ENCODE data around the gene VAMP8. TPM values are rescaled to one million over a fixed set of nuclear protein-coding genes. Genes with fewer than 3 reads are reported as not detected.

The VAMP8 gene
- total and polyA plus RNA-seq, 10 of the 15 experiments (the other 5 are each of a cell fraction or from before 2014, with no cell fraction given): 93.6 to 744 (median 217) TPM

- TF ChIP-seq RB1 (IDR thresholded peaks at IDR 0.05; ENCODE audit: borderline replicate concordance): no peak
Observed at GRCh38 chr2:85589982-85590791, 12.8 kb downstream of the VAMP8 start (continued).

GRCh38 chr2:85590950-85591349 is 13.6 kb downstream of the VAMP8 start:
- peaks cover 13% of the 10 kb centered on the region for H3K79me2 ChIP-seq (ENCODE audit: control insufficient read depth, insufficient read depth, low read length)
- H4K20me1 ChIP-seq (ENCODE audit: control insufficient read depth, insufficient read depth): no peaks in the 10 kb centered on the region
- 17% methylated on average over 2 of the region's 2 CpGs for WGBS (ENCODE audit: insufficient coverage, insufficient replicate concordance, low lambda C conversion rate, missing lambda C conversion rate)
- no peak for FAIRE-seq
- no peaks in the 10 kb centered on the region for H3K27me3 ChIP-seq (replicated peaks in 1 of 2; ENCODE audit: control insufficient read depth in 2 of 2, insufficient read depth in 2 of 2, low read length in 1 of 2)
- in situ Hi-C loops (cut with MboI): no loop called here
- no peaks in the 10 kb centered on the region for H3K9me3 ChIP-seq (replicated peaks; ENCODE audit: control insufficient read depth, insufficient read depth, low read length)
- no peak overlapping the region for H3K9ac ChIP-seq (ENCODE audit: control insufficient read depth, insufficient read depth, low read length)
- ATAC-seq: no peak
- POLR2A ChIA-PET: interaction anchor here (1.4 kb wide), 1 partner anchor 13 kb away, joined by 8 read pairs; the partner anchor contains the start of gene VAMP8
- H3K27ac ChIP-seq (ENCODE audit: control insufficient read depth, insufficient read depth): no peak overlapping the region
- H2AFZ ChIP-seq (ENCODE audit: control insufficient read depth, low read depth, low read length): no peak overlapping the region
- H3K4me3 ChIP-seq: no peak overlapping the region
- intact Hi-C loops (cut with micrococcal nuclease; ENCODE audit: unreplicated experiment): no loop called here
- no peak for DNase-seq (ENCODE audit: low read depth, low spot score)
- H3K4me1 ChIP-seq (ENCODE audit: control insufficient read depth, insufficient read depth, low read length): peaks cover 4% of the 10 kb centered on the region; the same call in 1 of the 2 replicates
- no peak overlapping the region for H3K4me2 ChIP-seq (ENCODE audit: control insufficient read depth, insufficient read depth)
- SMC1A ChIA-PET (ENCODE audit: uncharacterized antibody, unreplicated experiment): interaction anchor here (1.4 kb wide), 1 partner anchor 25 kb away, joined by 3 read pairs; no protein-coding TSS in a partner anchor
- H3K36me3 ChIP-seq (ENCODE audit: control insufficient read depth in 2 of 2, insufficient read depth in 2 of 2, low read length in 1 of 2): no peaks in the 10 kb centered on the region
- no TSS peak for BruUV-seq (replicated peaks)
- TF ChIP-seq SP1 (IDR thresholded peaks at IDR 0.05; ENCODE audit: low read depth, low read length) (no peak), POLR2A (IDR thresholded peaks at IDR 0.05; ENCODE audit: low read depth, low read length) (no peak), KLF5 (IDR thresholded peaks at IDR 0.05; ENCODE audit: partially characterized antibody) (no peak), MYC (IDR thresholded peaks at IDR 0.05; ENCODE audit: insufficient read depth, insufficient read length, insufficient replicate concordance, low read length, severe bottlenecking) (no peak), POLR2AphosphoS2 (IDR thresholded peaks at IDR 0.05; ENCODE audit: low read depth, low read length) (no peak), IRF4 (IDR thresholded peaks at IDR 0.05; ENCODE audit: low read depth, low read length) (no peak), ZSCAN29 (IDR thresholded peaks at IDR 0.05) (no peak), CHD1 (IDR thresholded peaks at IDR 0.05; ENCODE audit: low read depth, low read length) (no peak), YBX1 (IDR thresholded peaks at IDR 0.05) (no peak)
- TF ChIP-seq, protein P1, sequence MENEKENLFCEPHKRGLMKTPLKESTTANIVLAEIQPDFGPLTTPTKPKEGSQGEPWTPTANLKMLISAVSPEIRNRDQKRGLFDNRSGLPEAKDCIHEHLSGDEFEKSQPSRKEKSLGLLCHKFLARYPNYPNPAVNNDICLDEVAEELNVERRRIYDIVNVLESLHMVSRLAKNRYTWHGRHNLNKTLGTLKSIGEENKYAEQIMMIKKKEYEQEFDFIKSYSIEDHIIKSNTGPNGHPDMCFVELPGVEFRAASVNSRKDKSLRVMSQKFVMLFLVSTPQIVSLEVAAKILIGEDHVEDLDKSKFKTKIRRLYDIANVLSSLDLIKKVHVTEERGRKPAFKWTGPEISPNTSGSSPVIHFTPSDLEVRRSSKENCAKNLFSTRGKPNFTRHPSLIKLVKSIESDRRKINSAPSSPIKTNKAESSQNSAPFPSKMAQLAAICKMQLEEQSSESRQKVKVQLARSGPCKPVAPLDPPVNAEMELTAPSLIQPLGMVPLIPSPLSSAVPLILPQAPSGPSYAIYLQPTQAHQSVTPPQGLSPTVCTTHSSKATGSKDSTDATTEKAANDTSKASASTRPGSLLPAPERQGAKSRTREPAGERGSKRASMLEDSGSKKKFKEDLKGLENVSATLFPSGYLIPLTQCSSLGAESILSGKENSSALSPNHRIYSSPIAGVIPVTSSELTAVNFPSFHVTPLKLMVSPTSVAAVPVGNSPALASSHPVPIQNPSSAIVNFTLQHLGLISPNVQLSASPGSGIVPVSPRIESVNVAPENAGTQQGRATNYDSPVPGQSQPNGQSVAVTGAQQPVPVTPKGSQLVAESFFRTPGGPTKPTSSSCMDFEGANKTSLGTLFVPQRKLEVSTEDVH (IDR thresholded peaks at IDR 0.05; ENCODE audit: low read depth, partially characterized antibody): no peak
- RAD21 ChIA-PET (ENCODE audit: unreplicated experiment): no interaction called here
- CTCF ChIA-PET: interaction anchor here (0.8 kb wide), 1 partner anchor 35 kb away, joined by 3 read pairs; no protein-coding TSS in a partner anchor

Data from GM12878 (cell line).